ENCODE results near the gene TRABD2A. TPM values are rescaled to one million over a fixed set of nuclear protein-coding genes. Genes with fewer than 3 reads are reported as not detected.
"Not testable (repeated sequence)": the region's sequence is repeated elsewhere in the genome, so short reads cannot be mapped to it uniquely, and the experiment has no call there.

The TRABD2A gene
- total and polyA plus RNA-seq, 7 donors, result 0.16 to 46.4 (median 3.6) TPM

GRCh38 chr2:84924173-84925106 lies 43.6 kb upstream of the TRABD2A start:
- Histone ChIP-seq H3K27me3 (no peaks in the 10 kb centered on the region), H3K36me3 (no peaks in the 10 kb centered on the region), H3K9me3 (no peaks in the 10 kb centered on the region), H3K4me3 (no peak overlapping the region), H3K4me1 (peaks cover 0 to 29% (median 26%) of the 10 kb centered on the region in 4 donors), H3K27ac (peak overlapping the region; percentile 15 to 28 (median 22))
- 45 to 56% methylated on average over 9 of the region's 9 CpGs for WGBS, 2 donors
- DNase-seq, result peak; percentile 36
- TF ChIP-seq POLR2A (IDR thresholded peaks at IDR 0.05) (no peak), POLR2AphosphoS5 (IDR thresholded peaks at IDR 0.05) (peak in 2 of 4 donors; percentile 22 to 25), CTCF (IDR thresholded peaks at IDR 0.05) (no peak)
- intact Hi-C loops (cut with DNase I), result loop anchor here (5.0 kb wide), 2 partner anchors 378 to 432 kb away; no protein-coding TSS in a partner anchor

GRCh38 chr2:84923009-84923408 lies 42.1 kb upstream of the TRABD2A start:
- no peak overlapping the region for H3K27ac ChIP-seq
- no peaks in the 10 kb centered on the region for H3K36me3 ChIP-seq
- H3K4me3 ChIP-seq, result no peak overlapping the region
- no peaks in the 10 kb centered on the region for H3K9me3 ChIP-seq
- H3K4me1 ChIP-seq, result peaks cover 0 to 29% (median 26%) of the 10 kb centered on the region in 4 donors
- TF ChIP-seq POLR2A (IDR thresholded peaks at IDR 0.05) (no peak), CTCF (IDR thresholded peaks at IDR 0.05) (no peak), EP300 (IDR thresholded peaks at IDR 0.05) (no peak), POLR2AphosphoS5 (IDR thresholded peaks at IDR 0.05) (no peak)
- no peaks in the 10 kb centered on the region for H3K27me3 ChIP-seq
- intact Hi-C loops (cut with DNase I), result no loop called here
- DNase-seq, result no peak

GRCh38 chr2:84919885-84920580 lies 39.1 kb upstream of the TRABD2A start:
- DNase-seq, result peak; percentile 77
- Histone ChIP-seq H3K9me3 (no peaks in the 10 kb centered on the region), H3K27me3 (no peaks in the 10 kb centered on the region), H3K36me3 (no peaks in the 10 kb centered on the region), H3K4me3 (no peak overlapping the region), H3K4me1 (peaks cover 0 to 11% (median 7%) of the 10 kb centered on the region in 4 donors), H3K27ac (peak overlapping the region; percentile 69 to 89 (median 76))
- TF ChIP-seq POLR2AphosphoS5 (IDR thresholded peaks at IDR 0.05), result peak in 3 of 4 donors; percentile 39 to 73 (median 48)
- TF ChIP-seq CTCF (IDR thresholded peaks at IDR 0.05), result no peak
- 25 to 28% methylated on average over 7 of the region's 7 CpGs for WGBS, 2 donors
- intact Hi-C loops (cut with DNase I), result no loop called here

- no peaks in the 10 kb centered on the region for H3K9me3 ChIP-seq
- no peak overlapping the region for H3K27ac ChIP-seq
- no peak for DNase-seq
- TF ChIP-seq CTCF (IDR thresholded peaks at IDR 0.05) (no peak), POLR2A (IDR thresholded peaks at IDR 0.05) (no peak)
- H3K36me3 ChIP-seq, result no peaks in the 10 kb centered on the region
- WGBS, 2 donors, result 89 to 92% methylated on average over 2 of the region's 2 CpGs
- H3K27me3 ChIP-seq, result no peaks in the 10 kb centered on the region
- peaks cover 0 to 11% (median 6%) of the 10 kb centered on the region in 4 donors for H3K4me1 ChIP-seq
- H3K4me3 ChIP-seq, result no peak overlapping the region
- intact Hi-C loops (cut with DNase I), result no loop called here
Measured at GRCh38 chr2:84918430-84918829, 37.5 kb upstream of the TRABD2A start.

GRCh38 chr2:84917821-84918220 lies 36.9 kb upstream of the TRABD2A start:
- H3K9me3 ChIP-seq; H3K27ac ChIP-seq; H3K36me3 ChIP-seq; intact Hi-C loops (cut with DNase I); DNase-seq; H3K4me3 ChIP-seq; H3K27me3 ChIP-seq: not testable (repeated sequence)
- WGBS, 2 donors, result 84 to 96% methylated on average over 5 of the region's 5 CpGs
- peaks cover 0 to 11% (median 6%) of the 10 kb centered on the region in 4 donors for H3K4me1 ChIP-seq

GRCh38 chr2:84915675-84916074 lies 34.8 kb upstream of the TRABD2A start:
- H3K27me3 ChIP-seq; H3K27ac ChIP-seq; DNase-seq; H3K4me3 ChIP-seq; H3K9me3 ChIP-seq; intact Hi-C loops (cut with DNase I); H3K36me3 ChIP-seq: not testable (repeated sequence)
- peaks cover 0 to 11% (median 6%) of the 10 kb centered on the region in 4 donors for H3K4me1 ChIP-seq
- WGBS, 2 donors, result 98% methylated on average over 24 of the region's 24 CpGs

All from sigmoid colon (tissue), 7 donors.